Stimulated activated CD4-positive, alpha-beta T cell treated with anti-CD3 and anti-CD28 coated beads, Interleukin-15, amount 100 ng/mL, for 24 hours (primary cell): Measurements from ENCODE around the gene CAPZB.

ENCODE experiments used
- DNase-seq: peaks from one replicate; pipeline ENCODE4 v3.0.0-alpha.2; 2020

Gene CAPZB

GRCh38 chr1:19342894-19343616, 142.3 kb downstream of the CAPZB start:
- no peak for DNase-seq

- DNase-seq, result no peak
Measured at GRCh38 chr1:19342062-19342750, 143.1 kb downstream of the CAPZB start.

GRCh38 chr1:19341201-19342061, 143.9 kb downstream of the CAPZB start:
- DNase-seq, result peak; percentile 85

- DNase-seq, result no peak
Measured at GRCh38 chr1:19340387-19340937, 144.9 kb downstream of the CAPZB start.

GRCh38 chr1:19339214-19339861, 146.0 kb downstream of the CAPZB start:
- DNase-seq, result no peak

- no peak for DNase-seq
Measured at GRCh38 chr1:19338323-19338762, 147.0 kb downstream of the CAPZB start.

GRCh38 chr1:19337289-19337688, 148.1 kb downstream of the CAPZB start:
- no peak for DNase-seq

- peak; percentile 80 for DNase-seq
Measured at GRCh38 chr1:19336543-19336942, 148.8 kb downstream of the CAPZB start.

GRCh38 chr1:19333587-19334354, 151.6 kb downstream of the CAPZB start:
- no peak for DNase-seq

GRCh38 chr1:19332832-19333231, 152.5 kb downstream of the CAPZB start:
- no peak for DNase-seq

GRCh38 chr1:19331262-19331878, 154.0 kb downstream of the CAPZB start:
- DNase-seq, result no peak

- DNase-seq, result no peak
Measured at GRCh38 chr1:19330449-19331135, 154.7 kb downstream of the CAPZB start.

GRCh38 chr1:19329611-19330010, 155.7 kb downstream of the CAPZB start:
- DNase-seq, result no peak

- no peak for DNase-seq
Measured at GRCh38 chr1:19329188-19329587, 156.2 kb downstream of the CAPZB start.

- DNase-seq, result no peak
Measured at GRCh38 chr1:19328486-19328885, 156.9 kb downstream of the CAPZB start.

- no peak for DNase-seq
Measured at GRCh38 chr1:19327736-19328135, 157.6 kb downstream of the CAPZB start.

GRCh38 chr1:19327301-19327700, 158.0 kb downstream of the CAPZB start:
- no peak for DNase-seq

GRCh38 chr1:19326748-19327065, 158.6 kb downstream of the CAPZB start:
- no peak for DNase-seq

GRCh38 chr1:19325958-19326747, 159.2 kb downstream of the CAPZB start:
- DNase-seq, result no peak

- DNase-seq, result no peak
Measured at GRCh38 chr1:19325368-19325957, 159.9 kb downstream of the CAPZB start.
